Measurements from ENCODE around the gene LARP4B.

- no peak for TF ChIP-seq CTCF (conservative IDR thresholded peaks at IDR 0.05; ENCODE audit: low read length)
- no peak for TF ChIP-seq EZH2phosphoT487 (IDR thresholded peaks at IDR 0.05; ENCODE audit: borderline replicate concordance, low read depth, low read length)
Measured at GRCh38 chr10:773562-774161, 157.8 kb downstream of the LARP4B start.

Measured in OCI-LY7 (cell line).